Epithelial cell of esophagus (primary cell): ENCODE measurements around the gene PABPN1L.
A peak's percentile ranks its signal among the peaks of the same experiment; 100 is the strongest.

Experiments
- DNase-seq: peaks from one replicate; pipeline ENCODE4 v3.0.0; 2010; ENCODE audit warnings: low read depth
- H3K4me3 ChIP-seq: 2 replicates; pipeline ENCODE4 v1.5.1; 2011; ENCODE audit warnings: mild to moderate bottlenecking, low read length, control low read depth
- CTCF ChIP-seq: IDR thresholded peaks from 2 replicates; pipeline ENCODE4 v1.5.1; 2011; ENCODE audit warnings: low read depth, mild to moderate bottlenecking, low read length, control low read depth, inconsistent platforms; ENCODE audit not compliant: insufficient read depth; ENCODE audit errors: missing control alignments

Gene PABPN1L

GRCh38 chr16:88815901-88816589 is 50.4 kb downstream of the PABPN1L start:
- peak; percentile 48 for DNase-seq
- peak; percentile 78 for TF ChIP-seq CTCF

DNA sequence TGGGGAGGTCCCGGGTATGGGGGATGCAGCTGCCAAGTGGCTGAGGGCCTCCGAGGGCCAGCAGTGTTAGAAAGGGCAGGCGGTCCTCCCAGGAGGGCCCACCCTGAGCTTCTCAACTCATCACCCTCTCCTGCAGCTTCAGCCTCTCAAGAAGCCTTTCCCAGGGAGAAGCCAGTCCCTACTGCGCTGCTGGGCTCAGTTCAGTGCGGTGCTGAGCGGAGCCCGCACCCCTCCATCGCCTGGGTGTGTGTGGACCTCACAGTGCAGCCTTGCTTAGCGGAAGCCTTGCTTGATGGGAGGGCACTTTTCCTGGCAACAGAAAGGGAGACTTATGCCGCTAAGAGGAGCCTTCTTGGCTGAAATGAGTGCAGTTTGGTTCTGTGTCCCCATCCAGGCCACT is 51.2 kb downstream of the PABPN1L start:
- TF ChIP-seq CTCF, result no peak
- DNase-seq, result no peak
- no peak overlapping the region for H3K4me3 ChIP-seq

More at GRCh38 chr16:88815901-88816589, 50.4 kb downstream of the PABPN1L start:
- H3K4me3 ChIP-seq, result no peak overlapping the region

DNA sequence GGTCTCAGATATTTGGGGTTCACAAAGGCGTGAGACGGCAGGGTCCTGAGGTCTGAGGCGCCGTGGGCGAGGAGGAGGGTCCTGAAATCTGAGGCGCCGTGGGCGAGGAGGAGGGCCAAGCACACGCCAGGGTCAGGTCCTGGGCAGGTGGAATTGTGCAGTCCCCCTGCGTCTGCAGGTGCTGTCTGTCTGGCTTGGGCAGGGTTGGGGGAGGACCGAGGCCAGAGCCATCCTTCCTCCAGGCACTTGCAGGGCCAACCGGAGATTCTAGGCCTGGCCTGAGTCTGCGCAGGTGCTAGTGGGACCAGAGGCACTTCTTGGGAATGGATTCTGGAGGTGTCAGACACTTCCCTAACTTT is 52.3 kb downstream of the PABPN1L start:
- H3K4me3 ChIP-seq, result no peak overlapping the region
- DNase-seq, result no peak
- no peak for TF ChIP-seq CTCF
